ENCODE measurements around the gene ZBTB7C. TPM values are rescaled to one million over a fixed set of nuclear protein-coding genes. Genes with fewer than 3 reads are reported as not detected.

The ZBTB7C gene
- polyA plus RNA-seq, 1 experiment, result not detected

GRCh38 chr18:48106976-48107781 is 302.0 kb downstream of the ZBTB7C start:
- DNase-seq (ENCODE audit: low read depth), result no peak
- no peaks in the 10 kb centered on the region for H3K36me3 ChIP-seq (ENCODE audit: control insufficient read depth, insufficient read depth, low read length)
- POLR2A ChIA-PET, result no interaction called here
- H3K27me3 ChIP-seq (ENCODE audit: control insufficient read depth, insufficient read depth, low read length), result peaks cover 2% of the 10 kb centered on the region; the same call in 1 of the 2 replicates
- CTCF ChIA-PET, result no interaction called here
- no peak for TF ChIP-seq CTCF (IDR thresholded peaks at IDR 0.05; ENCODE audit: insufficient read depth, low read depth, low read length)
- no peak overlapping the region for H3K4me3 ChIP-seq (ENCODE audit: low read depth, low read length)

DNA sequence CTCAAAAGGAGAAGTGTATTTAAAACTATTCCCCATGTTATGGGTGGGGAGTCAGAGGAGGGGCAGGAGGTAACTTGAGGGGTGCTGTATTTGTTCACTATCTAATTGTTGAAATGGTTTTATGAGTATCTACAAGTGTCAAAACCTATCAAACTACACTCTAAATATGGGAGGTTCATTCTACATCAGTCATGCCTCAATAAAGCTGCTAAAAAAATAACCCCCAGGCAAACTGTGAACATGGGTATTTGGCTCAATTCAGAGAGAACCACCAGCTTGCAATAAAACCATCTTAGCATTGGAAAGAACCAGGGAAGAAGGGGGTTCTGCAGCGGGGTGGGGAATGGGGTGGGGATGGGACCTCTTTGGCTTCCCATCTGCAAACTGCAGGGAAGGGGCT is 302.7 kb downstream of the ZBTB7C start:
- ChIA-PET POLR2A (no interaction called here), CTCF (no interaction called here)
- H3K36me3 ChIP-seq (ENCODE audit: control insufficient read depth, insufficient read depth, low read length), result no peaks in the 10 kb centered on the region
- TF ChIP-seq CTCF (IDR thresholded peaks at IDR 0.05; ENCODE audit: insufficient read depth, low read depth, low read length), result no peak
- DNase-seq (ENCODE audit: low read depth), result no peak
- no peak overlapping the region for H3K4me3 ChIP-seq (ENCODE audit: low read depth, low read length)
- H3K27me3 ChIP-seq (ENCODE audit: control insufficient read depth, insufficient read depth, low read length), result peaks cover 2% of the 10 kb centered on the region; the same call in 1 of the 2 replicates

DNA sequence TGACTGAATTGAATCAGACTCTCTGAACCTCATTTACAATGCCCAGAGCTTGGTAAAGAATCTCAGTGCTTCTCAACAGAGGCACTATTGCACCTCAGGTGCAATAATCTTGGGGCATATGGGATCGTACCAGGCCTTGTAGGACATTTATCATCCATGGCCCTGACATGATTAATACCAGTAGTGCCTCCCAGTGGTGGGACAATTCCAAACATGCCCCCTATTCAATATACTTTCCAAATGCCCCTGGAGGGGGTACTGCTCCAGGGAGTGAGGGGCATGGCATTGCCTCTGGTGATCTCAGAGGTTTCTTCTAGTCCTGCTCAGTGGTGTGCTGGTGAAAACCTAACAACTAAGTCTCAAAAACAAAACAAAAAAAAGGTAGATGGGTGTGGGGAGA is 303.9 kb downstream of the ZBTB7C start:
- no peaks in the 10 kb centered on the region for H3K36me3 ChIP-seq (ENCODE audit: control insufficient read depth, insufficient read depth, low read length)
- no peak for TF ChIP-seq CTCF (IDR thresholded peaks at IDR 0.05; ENCODE audit: insufficient read depth, low read depth, low read length)
- H3K27me3 ChIP-seq (ENCODE audit: control insufficient read depth, insufficient read depth, low read length), result peaks cover 6% of the 10 kb centered on the region; the same call in 1 of the 2 replicates
- POLR2A ChIA-PET, result no interaction called here
- CTCF ChIA-PET, result no interaction called here
- no peak overlapping the region for H3K4me3 ChIP-seq (ENCODE audit: low read depth, low read length)
- no peak for DNase-seq (ENCODE audit: low read depth)

- no peak overlapping the region for H3K4me3 ChIP-seq (ENCODE audit: low read depth, low read length)
- H3K36me3 ChIP-seq (ENCODE audit: control insufficient read depth, insufficient read depth, low read length), result no peaks in the 10 kb centered on the region
- DNase-seq (ENCODE audit: low read depth), result no peak
- TF ChIP-seq CTCF (IDR thresholded peaks at IDR 0.05; ENCODE audit: insufficient read depth, low read depth, low read length), result no peak
- H3K27me3 ChIP-seq (ENCODE audit: control insufficient read depth, insufficient read depth, low read length), result peaks cover 10% of the 10 kb centered on the region
- ChIA-PET CTCF (no interaction called here), POLR2A (no interaction called here)
Measured at GRCh38 chr18:48104705-48105104, 304.5 kb downstream of the ZBTB7C start.

GRCh38 chr18:48100651-48101165 is 308.5 kb downstream of the ZBTB7C start:
- POLR2A ChIA-PET, result no interaction called here
- no peak overlapping the region for H3K4me3 ChIP-seq (ENCODE audit: low read depth, low read length)
- H3K27me3 ChIP-seq (ENCODE audit: control insufficient read depth, insufficient read depth, low read length), result peaks cover 8% of the 10 kb centered on the region
- no peak for TF ChIP-seq CTCF (IDR thresholded peaks at IDR 0.05; ENCODE audit: insufficient read depth, low read depth, low read length)
- DNase-seq (ENCODE audit: low read depth), result no peak
- H3K36me3 ChIP-seq (ENCODE audit: control insufficient read depth, insufficient read depth, low read length), result no peaks in the 10 kb centered on the region
- CTCF ChIA-PET, result no interaction called here
